Retinal pigment epithelial cell (primary cell): Measurements from ENCODE around the gene GRIK5.
"Not testable (repeated sequence)": the region's sequence is repeated elsewhere in the genome, so short reads cannot be mapped to it uniquely, and the experiment has no call there.

Experiments
- DNase-seq: peaks from one replicate; pipeline ENCODE4 v3.0.0-alpha.2; 2010; ENCODE audit warnings: low read depth
- H3K4me3 ChIP-seq: 2 replicates; pipeline ENCODE4 v1.5.1; 2011; ENCODE audit warnings: mild to moderate bottlenecking, low read length, control low read depth, moderate library complexity
- TF ChIP-seq, protein P1 (sequence below): conservative IDR thresholded peaks from 2 replicates; pipeline ENCODE4 v1.5.1; 2011; ENCODE audit warnings: low read depth, low read length, control low read depth, inconsistent platforms

The GRIK5 gene

DNA sequence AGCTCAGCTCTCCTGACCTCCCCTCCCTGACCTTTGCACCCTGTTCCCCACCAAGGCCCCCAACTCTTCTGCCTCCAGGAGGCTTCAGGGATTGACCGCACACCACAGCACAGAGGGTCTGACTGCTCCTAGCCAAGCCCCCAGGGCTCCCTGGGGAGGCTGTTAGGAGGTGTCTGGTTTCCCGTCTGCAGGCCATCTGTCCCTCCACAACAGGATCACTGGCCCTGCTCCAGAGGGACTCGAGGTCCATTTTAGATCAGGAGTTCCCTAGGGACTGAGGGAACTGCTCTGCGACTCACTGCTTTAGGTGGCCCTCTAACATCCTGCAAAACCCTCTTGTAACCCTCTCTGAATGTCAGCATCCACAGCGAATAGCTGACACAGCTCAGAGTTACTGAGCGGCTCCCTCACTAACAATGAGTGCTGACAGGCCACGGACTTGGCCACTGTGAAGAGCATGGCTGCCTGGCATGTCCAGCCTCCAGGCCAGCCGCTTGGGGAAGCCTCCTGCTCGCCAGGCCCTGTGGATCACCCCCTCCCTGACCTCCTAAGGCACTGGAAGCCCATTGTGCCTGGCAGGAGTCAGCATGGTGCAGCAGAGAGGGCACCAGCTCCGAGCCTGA is 17.7 kb downstream of the GRIK5 start:
- TF ChIP-seq, protein P1, sequence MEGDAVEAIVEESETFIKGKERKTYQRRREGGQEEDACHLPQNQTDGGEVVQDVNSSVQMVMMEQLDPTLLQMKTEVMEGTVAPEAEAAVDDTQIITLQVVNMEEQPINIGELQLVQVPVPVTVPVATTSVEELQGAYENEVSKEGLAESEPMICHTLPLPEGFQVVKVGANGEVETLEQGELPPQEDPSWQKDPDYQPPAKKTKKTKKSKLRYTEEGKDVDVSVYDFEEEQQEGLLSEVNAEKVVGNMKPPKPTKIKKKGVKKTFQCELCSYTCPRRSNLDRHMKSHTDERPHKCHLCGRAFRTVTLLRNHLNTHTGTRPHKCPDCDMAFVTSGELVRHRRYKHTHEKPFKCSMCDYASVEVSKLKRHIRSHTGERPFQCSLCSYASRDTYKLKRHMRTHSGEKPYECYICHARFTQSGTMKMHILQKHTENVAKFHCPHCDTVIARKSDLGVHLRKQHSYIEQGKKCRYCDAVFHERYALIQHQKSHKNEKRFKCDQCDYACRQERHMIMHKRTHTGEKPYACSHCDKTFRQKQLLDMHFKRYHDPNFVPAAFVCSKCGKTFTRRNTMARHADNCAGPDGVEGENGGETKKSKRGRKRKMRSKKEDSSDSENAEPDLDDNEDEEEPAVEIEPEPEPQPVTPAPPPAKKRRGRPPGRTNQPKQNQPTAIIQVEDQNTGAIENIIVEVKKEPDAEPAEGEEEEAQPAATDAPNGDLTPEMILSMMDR: no peak
- H3K4me3 ChIP-seq: no peak overlapping the region
- no peak for DNase-seq

GRCh38 chr19:42051166-42052115 is 18.6 kb downstream of the GRIK5 start:
- no peak overlapping the region for H3K4me3 ChIP-seq
- DNase-seq: no peak
- TF ChIP-seq, protein P1: no peak

GRCh38 chr19:42048992-42049391 is 21.0 kb downstream of the GRIK5 start:
- no peak overlapping the region for H3K4me3 ChIP-seq
- no peak for DNase-seq
- TF ChIP-seq, protein P1: no peak

- no peak for DNase-seq
- TF ChIP-seq, protein P1: no peak
- no peak overlapping the region for H3K4me3 ChIP-seq
Observed at GRCh38 chr19:42045575-42045974, 24.4 kb downstream of the GRIK5 start.

DNA sequence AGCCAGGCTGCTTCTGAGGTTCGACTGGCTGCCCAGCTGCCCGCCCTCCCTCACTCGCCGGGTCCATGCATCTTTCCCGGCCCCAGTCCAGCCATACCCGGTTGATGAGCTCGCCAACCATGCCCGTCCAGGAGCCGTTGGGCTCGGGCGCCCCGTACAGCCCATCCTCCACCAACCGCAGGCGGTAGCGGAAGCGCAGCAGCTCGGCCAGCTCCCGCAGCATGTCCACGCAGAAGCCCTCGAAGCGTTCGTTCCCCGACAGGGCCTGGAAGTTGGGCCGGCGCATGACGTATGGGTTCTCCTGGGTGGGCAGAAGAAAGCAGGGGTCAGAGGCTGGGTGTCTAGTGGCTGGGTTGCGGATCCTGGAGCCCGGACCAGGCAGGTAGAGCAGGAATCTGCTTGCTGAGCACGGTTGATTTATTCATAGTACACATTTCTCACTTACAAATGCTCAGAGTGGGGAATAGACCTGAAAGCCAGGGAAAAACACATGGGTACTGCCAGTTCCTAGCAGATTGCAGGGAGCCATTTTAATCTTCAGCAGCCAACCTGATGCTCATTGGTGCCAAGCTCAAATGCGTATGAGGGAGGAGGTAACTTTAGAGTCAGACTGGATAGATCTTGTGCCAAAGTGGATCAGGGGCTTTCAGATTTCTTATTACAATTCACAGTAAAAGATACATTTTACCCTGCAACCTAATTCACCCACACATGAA is 27.4 kb downstream of the GRIK5 start:
- TF ChIP-seq, protein P1: no peak
- no peak overlapping the region for H3K4me3 ChIP-seq
- no peak for DNase-seq

- not testable (repeated sequence) for DNase-seq, H3K4me3 ChIP-seq
Observed at GRCh38 chr19:42040491-42040890, 29.5 kb downstream of the GRIK5 start.

- H3K4me3 ChIP-seq: no peak overlapping the region
- TF ChIP-seq, protein P1: no peak
- no peak for DNase-seq
Observed at GRCh38 chr19:42040031-42040430, 30.0 kb downstream of the GRIK5 start.
